Body of pancreas (tissue), 4 donors: ENCODE measurements around the gene ACAD10.

ENCODE experiments used
- POLR2A ChIP-seq, 3 donors: fragments of 450-650 bp; IDR thresholded peaks; one replicate each; pipeline ENCODE4 v1.6.1; 2016; ENCODE audit warnings: antibody characterized with exemption in 3 of 3, mild to moderate bottlenecking in 2 of 3
- TF ChIP-seq, protein P1 (sequence below), 7 experiments: fragments of 450-650 bp in 4 of 7; fragments of 200-600 bp in 3 of 7; sonication (generic) in 3 of 7; IDR thresholded peaks; one replicate each; pipeline ENCODE4 v1.5.1; 2016 to 2019; ENCODE audit warnings: antibody characterized with exemption in 7 of 7

DNA sequence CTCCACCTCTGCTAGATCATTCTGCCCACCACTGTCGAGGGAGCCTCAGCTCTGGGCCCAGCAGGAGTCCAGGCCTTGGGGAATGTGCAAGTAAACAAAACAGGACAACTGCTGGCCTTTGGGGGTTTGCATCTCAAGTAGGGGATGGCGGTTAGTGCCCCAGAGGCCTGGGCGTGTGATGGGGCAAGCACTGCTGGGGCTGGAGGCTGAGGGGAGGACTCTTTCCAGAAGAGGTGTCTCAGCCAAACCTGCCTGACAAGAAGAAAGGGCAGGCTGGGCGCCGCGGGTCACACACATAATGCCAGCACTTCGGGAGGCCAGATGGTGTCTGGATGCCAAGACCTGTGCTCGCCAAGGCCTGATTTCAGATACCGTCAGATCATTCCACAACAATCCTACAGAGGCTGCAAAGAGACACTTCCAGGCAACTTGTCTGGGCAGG is 72.3 kb downstream of the ACAD10 start:
- TF ChIP-seq POLR2A (IDR thresholded peaks at IDR 0.05): no peak
- TF ChIP-seq, protein P1, sequence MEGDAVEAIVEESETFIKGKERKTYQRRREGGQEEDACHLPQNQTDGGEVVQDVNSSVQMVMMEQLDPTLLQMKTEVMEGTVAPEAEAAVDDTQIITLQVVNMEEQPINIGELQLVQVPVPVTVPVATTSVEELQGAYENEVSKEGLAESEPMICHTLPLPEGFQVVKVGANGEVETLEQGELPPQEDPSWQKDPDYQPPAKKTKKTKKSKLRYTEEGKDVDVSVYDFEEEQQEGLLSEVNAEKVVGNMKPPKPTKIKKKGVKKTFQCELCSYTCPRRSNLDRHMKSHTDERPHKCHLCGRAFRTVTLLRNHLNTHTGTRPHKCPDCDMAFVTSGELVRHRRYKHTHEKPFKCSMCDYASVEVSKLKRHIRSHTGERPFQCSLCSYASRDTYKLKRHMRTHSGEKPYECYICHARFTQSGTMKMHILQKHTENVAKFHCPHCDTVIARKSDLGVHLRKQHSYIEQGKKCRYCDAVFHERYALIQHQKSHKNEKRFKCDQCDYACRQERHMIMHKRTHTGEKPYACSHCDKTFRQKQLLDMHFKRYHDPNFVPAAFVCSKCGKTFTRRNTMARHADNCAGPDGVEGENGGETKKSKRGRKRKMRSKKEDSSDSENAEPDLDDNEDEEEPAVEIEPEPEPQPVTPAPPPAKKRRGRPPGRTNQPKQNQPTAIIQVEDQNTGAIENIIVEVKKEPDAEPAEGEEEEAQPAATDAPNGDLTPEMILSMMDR (IDR thresholded peaks at IDR 0.05): no peak
